Dendritic cell treated with granulocyte-macrophage colony-stimulating factor and Interleukin-4, amounts not matched to agents 40 ng/mL and 50 ng/mL, for 4 days (primary cell): ENCODE results near the gene HSPE1.

ENCODE experiments used
- H3K27ac Mint-ChIP-seq: one replicate; pipeline ENCODE4 v1.8.0; 2022; ENCODE audit warnings: mild to moderate bottlenecking, mixed read lengths
- H3K27me3 Mint-ChIP-seq: one replicate; pipeline ENCODE4 v1.8.0; 2022; ENCODE audit warnings: mild to moderate bottlenecking, mixed read lengths
- H3K36me3 Mint-ChIP-seq: one replicate; pipeline ENCODE4 v1.8.0; 2022; ENCODE audit warnings: low read depth, mixed read lengths
- H3K4me1 Mint-ChIP-seq: one replicate; pipeline ENCODE4 v1.8.0; 2022; ENCODE audit warnings: low read depth, mixed read lengths
- H3K4me3 Mint-ChIP-seq: one replicate; pipeline ENCODE4 v1.8.0; 2022; ENCODE audit warnings: mild to moderate bottlenecking, moderate library complexity, mixed read lengths
- H3K9me3 Mint-ChIP-seq: one replicate; pipeline ENCODE4 v1.8.0; 2022; ENCODE audit warnings: mixed read lengths
- intact Hi-C: fragments of 100-400 bp; cut with micrococcal nuclease; formaldehyde crosslinking; loops from one replicate; pipeline ENCODE4 v1.15.0; 2022

HSPE1 gene

DNA sequence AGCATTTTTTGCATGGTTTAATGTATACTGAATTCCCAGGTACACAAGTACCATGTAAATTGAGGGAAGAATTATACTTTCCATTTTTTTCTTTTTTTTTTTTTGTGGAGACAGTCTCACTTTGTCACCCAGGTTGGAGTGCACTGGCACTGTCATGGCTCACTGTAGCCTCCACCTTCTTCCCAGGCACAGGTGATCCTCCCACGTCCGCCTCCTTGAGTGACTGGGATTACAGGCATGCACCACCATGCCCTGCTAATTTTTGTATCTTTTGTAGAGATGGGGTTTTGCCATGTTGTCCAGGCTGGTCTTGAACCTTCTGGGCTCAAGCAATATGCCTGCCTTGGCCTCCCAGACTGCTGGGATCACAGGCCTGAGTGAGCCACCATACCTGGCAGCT lies 3.8 kb downstream of the HSPE1 start:
- Mint-ChIP-seq H3K4me3 (no peak overlapping the region), H3K27ac (no peak overlapping the region), H3K9me3 (no peaks in the 10 kb centered on the region), H3K4me1 (peaks cover 17% of the 10 kb centered on the region), H3K27me3 (no peaks in the 10 kb centered on the region), H3K36me3 (peaks cover 58% of the 10 kb centered on the region)
- intact Hi-C loops: loop anchor here (5.0 kb wide), 2 partner anchors 198 to 603 kb away; no protein-coding TSS in a partner anchor

- H3K36me3 Mint-ChIP-seq: peaks cover 53% of the 10 kb centered on the region
- H3K9me3 Mint-ChIP-seq: no peaks in the 10 kb centered on the region
Measured at GRCh38 chr2:197504512-197504911, 4.3 kb downstream of the HSPE1 start.

GRCh38 chr2:197506658-197507057 lies 6.5 kb downstream of the HSPE1 start:
- intact Hi-C loops: no loop called here
- peaks cover 9% of the 10 kb centered on the region for H3K4me1 Mint-ChIP-seq
- no peak overlapping the region for H3K27ac Mint-ChIP-seq
- no peak overlapping the region for H3K4me3 Mint-ChIP-seq
- H3K9me3 Mint-ChIP-seq: no peaks in the 10 kb centered on the region
- H3K27me3 Mint-ChIP-seq: no peaks in the 10 kb centered on the region
- H3K36me3 Mint-ChIP-seq: peaks cover 36% of the 10 kb centered on the region

More at GRCh38 chr2:197504512-197504911, 4.3 kb downstream of the HSPE1 start:
- H3K4me3 Mint-ChIP-seq: no peak overlapping the region
- peaks cover 17% of the 10 kb centered on the region for H3K4me1 Mint-ChIP-seq
- no peaks in the 10 kb centered on the region for H3K27me3 Mint-ChIP-seq
- no peak overlapping the region for H3K27ac Mint-ChIP-seq
- intact Hi-C loops: loop anchor here (5.0 kb wide), 2 partner anchors 198 to 603 kb away; no protein-coding TSS in a partner anchor

DNA sequence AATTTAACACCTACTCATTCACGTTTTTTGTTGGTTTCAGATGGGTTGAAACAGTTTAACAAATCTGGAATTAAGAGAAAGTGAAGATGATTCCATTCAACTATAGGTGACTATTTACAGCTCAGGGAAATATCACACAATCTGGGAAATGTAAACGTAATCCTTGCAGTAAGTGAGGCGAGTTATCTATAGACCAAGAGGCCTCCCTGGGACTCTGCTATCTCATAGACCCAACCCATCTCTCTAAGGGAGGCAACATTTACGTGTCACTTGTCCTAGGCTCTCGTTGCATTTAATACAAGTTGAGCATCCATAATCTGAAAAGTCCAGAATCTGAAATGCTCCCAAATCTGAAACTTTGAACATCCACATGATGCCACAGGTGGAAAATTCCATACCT lies 13.7 kb downstream of the HSPE1 start:
- Mint-ChIP-seq H3K4me1 (peaks cover 18% of the 10 kb centered on the region), H3K9me3 (no peaks in the 10 kb centered on the region), H3K27me3 (no peaks in the 10 kb centered on the region), H3K4me3 (no peak overlapping the region), H3K36me3 (peaks cover 27% of the 10 kb centered on the region), H3K27ac (no peak overlapping the region)
- intact Hi-C loops: no loop called here

- H3K36me3 Mint-ChIP-seq: peaks cover 28% of the 10 kb centered on the region
- intact Hi-C loops: loop anchor here (1.0 to 5.0 kb wide), 2 partner anchors 14 to 193 kb away; partner anchors contain the start of genes HSPE1 and MARS2
- H3K4me1 Mint-ChIP-seq: peaks cover 18% of the 10 kb centered on the region
- no peaks in the 10 kb centered on the region for H3K27me3 Mint-ChIP-seq
- H3K4me3 Mint-ChIP-seq: peak overlapping the region; percentile 97
- peak overlapping the region; percentile 94 for H3K27ac Mint-ChIP-seq
- H3K9me3 Mint-ChIP-seq: no peaks in the 10 kb centered on the region
Measured at GRCh38 chr2:197514754-197515153, 14.6 kb downstream of the HSPE1 start.

GRCh38 chr2:197515315-197515738 lies 15.1 kb downstream of the HSPE1 start:
- no peaks in the 10 kb centered on the region for H3K27me3 Mint-ChIP-seq
- peaks cover 33% of the 10 kb centered on the region for H3K36me3 Mint-ChIP-seq
- peak overlapping the region; percentile 94 for H3K27ac Mint-ChIP-seq
- peak overlapping the region; percentile 97 for H3K4me3 Mint-ChIP-seq
- H3K9me3 Mint-ChIP-seq: no peaks in the 10 kb centered on the region
- intact Hi-C loops: loop anchor here (1.0 to 5.0 kb wide), 2 partner anchors 15 to 192 kb away; partner anchors contain the start of genes HSPE1 and MARS2
- H3K4me1 Mint-ChIP-seq: peaks cover 18% of the 10 kb centered on the region

DNA sequence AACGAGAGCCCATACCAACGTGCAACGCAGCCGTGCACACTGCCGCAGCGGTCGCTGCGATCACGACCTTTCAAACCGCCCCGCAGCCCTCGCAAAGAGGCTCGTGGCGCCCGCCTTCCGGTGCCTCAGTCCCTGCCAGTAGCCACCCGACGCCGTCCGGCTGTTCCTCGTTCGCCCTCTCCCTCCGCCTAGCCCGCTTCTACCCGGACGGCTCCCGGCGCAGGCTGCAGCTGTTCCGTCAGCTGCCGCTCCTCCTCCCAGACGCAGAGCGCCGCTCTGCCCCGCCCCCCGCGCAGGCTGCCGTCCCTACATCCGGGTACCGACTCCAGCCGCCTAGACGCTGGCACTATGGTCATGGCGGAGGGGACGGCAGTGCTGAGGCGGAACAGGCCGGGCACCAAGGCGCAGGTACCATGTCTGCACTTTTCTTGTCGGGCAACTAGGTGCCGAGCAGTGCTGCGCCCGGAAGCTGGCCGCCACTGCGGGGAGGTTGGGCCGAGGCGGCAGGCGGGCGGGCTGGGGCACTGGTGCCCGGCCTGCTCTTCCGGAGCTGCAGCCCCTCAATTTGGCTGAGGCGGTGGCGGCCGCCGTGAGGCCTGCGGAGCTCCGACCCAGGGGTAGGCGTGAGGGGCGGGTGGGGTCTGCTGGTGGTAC lies 15.7 kb downstream of the HSPE1 start, which contains the start of gene MOB4:
Gene MOB4 (plus strand): TSS at position 328 of the 654 bp plus-strand sequence. CDS start 21 bp downstream, at position 349.
- Mint-ChIP-seq H3K4me3 (peak within 1 kb of the TSS; percentile 97), H3K27ac (peak within 1 kb of the TSS; percentile 94), H3K4me1 (peaks cover 19% of the 10 kb centered on the region), H3K27me3 (no peaks in the 10 kb centered on the region), H3K9me3 (no peaks in the 10 kb centered on the region), H3K36me3 (peaks cover 38% of the 10 kb centered on the region)
- intact Hi-C loops: loop anchor here (1.0 to 5.0 kb wide), 2 partner anchors 16 to 191 kb away; partner anchors contain the start of genes HSPE1 and MARS2

DNA sequence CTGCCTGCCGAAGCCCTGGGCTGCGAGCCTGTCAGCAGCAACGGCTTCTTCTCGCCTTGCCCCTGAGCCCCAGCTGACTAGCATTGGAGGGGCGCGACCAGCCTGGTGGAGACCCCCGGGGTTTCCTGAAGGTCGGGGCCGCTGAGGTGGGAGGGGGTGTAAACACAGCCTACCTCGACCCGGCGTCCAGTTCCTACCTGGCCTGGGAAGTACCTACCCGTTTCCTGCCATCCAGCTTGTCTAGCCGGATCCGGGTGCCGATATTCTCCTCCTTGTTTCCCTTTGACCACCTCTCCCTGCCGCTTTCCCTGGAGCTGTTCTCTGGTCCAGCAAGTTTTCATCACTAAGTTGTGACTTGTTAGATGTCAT lies 16.2 kb downstream of the HSPE1 start:
- intact Hi-C loops: loop anchor here (5.0 kb wide), 1 partner anchor 191 kb away; the partner anchor contains the start of gene MARS2
- Mint-ChIP-seq H3K4me3 (peak overlapping the region; percentile 97), H3K27me3 (no peaks in the 10 kb centered on the region), H3K27ac (peak overlapping the region; percentile 94), H3K4me1 (peaks cover 24% of the 10 kb centered on the region), H3K36me3 (peaks cover 44% of the 10 kb centered on the region), H3K9me3 (no peaks in the 10 kb centered on the region)

- Mint-ChIP-seq H3K27me3 (no peaks in the 10 kb centered on the region), H3K4me1 (peaks cover 24% of the 10 kb centered on the region), H3K36me3 (peaks cover 45% of the 10 kb centered on the region)
Measured at GRCh38 chr2:197517150-197517549, 17.0 kb downstream of the HSPE1 start.

GRCh38 chr2:197538412-197538811 lies 38.2 kb downstream of the HSPE1 start:
- H3K27me3 Mint-ChIP-seq: no peaks in the 10 kb centered on the region
- H3K4me3 Mint-ChIP-seq: no peak overlapping the region
- no peaks in the 10 kb centered on the region for H3K4me1 Mint-ChIP-seq
- intact Hi-C loops: no loop called here
- H3K36me3 Mint-ChIP-seq: peaks cover 88% of the 10 kb centered on the region
- H3K9me3 Mint-ChIP-seq: no peaks in the 10 kb centered on the region
- H3K27ac Mint-ChIP-seq: no peak overlapping the region

More at GRCh38 chr2:197517150-197517549, 17.0 kb downstream of the HSPE1 start:
- H3K9me3 Mint-ChIP-seq: no peaks in the 10 kb centered on the region
- intact Hi-C loops: loop anchor here (5.0 kb wide), 1 partner anchor 190 kb away; the partner anchor contains the start of gene MARS2
- peak overlapping the region; percentile 97 for H3K4me3 Mint-ChIP-seq
- peak overlapping the region; percentile 94 for H3K27ac Mint-ChIP-seq

- Mint-ChIP-seq H3K4me1 (no peaks in the 10 kb centered on the region), H3K27me3 (no peaks in the 10 kb centered on the region), H3K27ac (no peak overlapping the region), H3K36me3 (peaks cover 92% of the 10 kb centered on the region), H3K9me3 (no peaks in the 10 kb centered on the region), H3K4me3 (no peak overlapping the region)
- intact Hi-C loops: loop anchor here (10.0 kb wide), 1 partner anchor 755 kb away; no protein-coding TSS in a partner anchor
Measured at GRCh38 chr2:197539734-197540133, 39.6 kb downstream of the HSPE1 start.

- Mint-ChIP-seq H3K4me1 (no peaks in the 10 kb centered on the region), H3K4me3 (no peak overlapping the region), H3K27me3 (no peaks in the 10 kb centered on the region), H3K27ac (no peak overlapping the region), H3K9me3 (no peaks in the 10 kb centered on the region), H3K36me3 (peaks cover 79% of the 10 kb centered on the region)
- intact Hi-C loops: loop anchor here (10.0 kb wide), 1 partner anchor 758 kb away; no protein-coding TSS in a partner anchor
Measured at GRCh38 chr2:197543206-197543605, 43.0 kb downstream of the HSPE1 start.

DNA sequence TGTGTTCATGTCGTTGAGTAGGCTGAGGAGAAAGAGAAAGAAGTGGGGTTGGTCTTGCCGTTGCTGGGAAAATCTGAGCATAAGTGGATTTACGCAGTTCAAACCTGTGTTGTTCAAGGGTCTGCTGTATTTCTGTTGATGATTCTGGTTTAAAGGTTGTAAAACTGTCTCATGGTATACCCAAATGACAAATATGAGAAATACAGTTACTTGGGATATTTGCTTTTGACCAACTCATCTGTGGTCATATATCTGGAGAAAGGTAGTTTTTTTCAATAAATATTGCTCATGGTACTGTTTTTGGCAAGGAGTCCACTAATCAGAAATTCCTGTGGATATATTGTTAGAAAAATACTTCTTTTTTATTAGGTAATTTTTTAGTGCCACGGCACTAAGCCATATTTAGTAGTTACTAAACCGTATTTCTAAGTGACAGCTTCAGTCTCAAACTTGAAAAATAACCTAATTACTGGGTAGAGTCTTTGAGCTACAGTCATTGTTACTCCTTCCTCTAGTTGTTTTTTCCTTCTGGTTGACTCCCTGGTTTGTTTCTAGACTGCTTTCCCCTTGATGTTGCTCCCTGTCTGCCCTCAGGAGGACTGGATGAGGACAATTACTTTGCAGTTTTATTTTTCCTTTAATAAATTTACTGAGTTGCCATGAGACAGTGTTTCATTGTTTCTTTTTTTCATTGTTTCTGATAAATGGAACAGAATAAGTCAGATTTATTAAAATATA lies 47.2 kb downstream of the HSPE1 start:
- no peak overlapping the region for H3K4me3 Mint-ChIP-seq
- H3K27me3 Mint-ChIP-seq: no peaks in the 10 kb centered on the region
- H3K27ac Mint-ChIP-seq: no peak overlapping the region
- H3K36me3 Mint-ChIP-seq: peaks cover 67% of the 10 kb centered on the region
- no peaks in the 10 kb centered on the region for H3K9me3 Mint-ChIP-seq
- intact Hi-C loops: loop anchor here (10.0 kb wide), 1 partner anchor 763 kb away; no protein-coding TSS in a partner anchor
- H3K4me1 Mint-ChIP-seq: no peaks in the 10 kb centered on the region

- intact Hi-C loops: loop anchor here (10.0 kb wide), 1 partner anchor 764 kb away; no protein-coding TSS in a partner anchor
- Mint-ChIP-seq H3K4me3 (no peak overlapping the region), H3K27ac (no peak overlapping the region), H3K27me3 (no peaks in the 10 kb centered on the region), H3K9me3 (no peaks in the 10 kb centered on the region), H3K36me3 (peaks cover 67% of the 10 kb centered on the region), H3K4me1 (no peaks in the 10 kb centered on the region)
Measured at GRCh38 chr2:197548582-197548981, 48.4 kb downstream of the HSPE1 start.
